Fibroblast of gingiva (primary cell): ENCODE measurements around the gene DGKH.

Source experiments
- DNase-seq: peaks from one replicate; pipeline ENCODE4 v3.0.0-alpha.2; 2011; ENCODE audit warnings: low read depth

DGKH gene

DNA sequence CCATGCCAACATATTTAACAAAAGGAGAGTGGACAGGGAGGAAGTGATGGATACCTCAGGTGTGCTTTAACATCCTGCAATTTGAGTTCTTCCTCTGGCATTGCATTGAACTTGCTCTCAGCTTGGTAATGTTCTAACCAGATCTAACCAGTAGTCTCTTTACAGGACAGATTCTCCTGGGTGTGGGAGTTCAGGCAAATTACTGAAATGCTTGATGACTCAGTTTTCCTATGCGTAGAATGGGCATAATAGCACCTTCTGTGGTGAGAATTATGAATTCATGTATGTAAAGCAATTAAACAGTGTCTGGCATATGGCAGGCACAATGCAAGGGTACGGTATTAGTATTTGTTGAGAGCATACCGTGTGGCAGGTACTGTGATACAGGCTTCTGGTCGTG lies 227.1 kb downstream of the DGKH start:
- no peak for DNase-seq

DNA sequence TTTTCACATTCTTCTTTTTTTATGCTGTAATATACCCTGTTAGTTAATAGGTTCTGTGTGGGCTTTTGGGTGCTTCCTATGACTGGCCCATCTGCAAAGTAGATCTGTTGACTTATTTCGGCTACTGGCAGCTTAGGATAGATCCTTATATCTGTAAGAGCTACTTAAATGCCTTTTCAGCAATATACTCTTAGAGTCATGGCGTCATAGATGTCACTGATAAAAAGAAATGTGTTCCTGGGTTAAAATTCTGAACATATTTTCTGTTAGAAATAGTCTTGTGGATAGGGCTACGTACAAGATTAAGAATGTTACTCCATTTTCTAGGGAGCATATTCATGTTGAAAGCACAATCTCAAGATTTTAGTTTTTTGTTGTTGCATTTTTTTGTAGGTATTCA lies 228.2 kb downstream of the DGKH start:
- DNase-seq = no peak

DNA sequence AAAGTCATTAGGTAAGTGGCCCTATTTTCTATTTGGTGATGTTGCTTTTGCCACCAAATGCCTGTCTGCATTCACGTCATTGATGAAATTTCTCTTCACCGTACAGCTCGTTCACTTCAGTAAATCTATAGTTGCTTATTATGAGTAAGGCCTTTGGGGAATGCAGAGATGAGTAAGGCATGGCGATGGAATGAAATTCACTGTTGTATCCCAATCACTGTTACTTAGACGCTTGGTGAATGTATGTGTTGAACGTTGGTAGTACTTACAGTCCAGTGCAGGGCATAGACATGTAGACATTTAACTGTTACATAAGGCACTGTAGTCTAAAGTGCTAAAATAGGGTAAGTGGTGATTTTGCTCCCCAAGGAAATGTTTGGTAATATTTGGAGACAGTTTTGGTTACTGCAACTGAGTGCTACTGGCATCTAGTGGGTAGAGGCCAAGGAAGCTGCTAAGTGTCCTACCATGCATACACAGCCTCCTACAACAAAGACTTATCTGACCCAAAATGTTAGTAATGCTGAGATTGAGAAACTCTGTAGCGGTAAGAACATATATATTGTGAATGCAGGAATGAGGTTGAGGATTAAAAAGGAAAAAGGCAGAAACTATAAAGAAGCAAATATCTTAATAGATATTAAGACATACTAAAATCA lies 229.3 kb downstream of the DGKH start:
- no peak for DNase-seq

DNA sequence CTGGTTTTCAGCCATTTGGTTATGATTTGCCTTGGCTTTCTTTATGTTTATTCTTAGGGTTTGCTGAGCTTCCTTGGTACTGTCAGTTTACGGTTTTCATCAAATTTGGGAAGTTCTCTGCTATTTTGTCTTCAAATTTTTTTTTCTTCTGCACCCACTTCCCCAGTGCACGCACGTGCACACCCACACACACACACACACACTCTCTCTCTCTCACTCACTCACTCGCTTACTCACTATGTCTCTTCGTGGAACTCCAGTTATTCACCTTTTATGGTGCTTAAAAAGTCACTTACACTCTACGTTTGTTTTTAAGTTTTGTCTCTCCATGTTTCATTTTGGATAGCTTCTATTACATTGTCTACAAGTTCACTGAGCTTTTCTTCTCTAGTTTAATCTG lies 230.6 kb downstream of the DGKH start:
- no peak for DNase-seq

DNA sequence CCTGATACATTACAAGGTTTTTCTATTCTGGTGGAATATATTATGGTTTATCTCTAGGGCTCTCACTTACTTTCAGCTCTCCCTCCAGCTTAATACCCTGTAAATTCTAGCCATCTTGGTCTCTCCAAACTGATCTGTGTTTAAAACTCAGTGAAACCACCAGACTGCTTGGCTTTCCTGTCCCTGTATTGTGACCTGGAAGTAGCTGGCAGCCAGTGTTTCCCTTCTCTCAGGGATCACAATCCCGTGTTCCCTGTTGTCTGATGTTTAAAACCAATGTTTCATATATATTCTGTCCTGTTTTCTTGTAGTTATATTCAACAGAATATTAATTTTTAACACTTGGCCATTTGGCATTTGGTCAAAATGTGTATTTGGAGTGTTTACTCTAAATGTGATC lies 231.5 kb downstream of the DGKH start:
- DNase-seq = no peak

DNA sequence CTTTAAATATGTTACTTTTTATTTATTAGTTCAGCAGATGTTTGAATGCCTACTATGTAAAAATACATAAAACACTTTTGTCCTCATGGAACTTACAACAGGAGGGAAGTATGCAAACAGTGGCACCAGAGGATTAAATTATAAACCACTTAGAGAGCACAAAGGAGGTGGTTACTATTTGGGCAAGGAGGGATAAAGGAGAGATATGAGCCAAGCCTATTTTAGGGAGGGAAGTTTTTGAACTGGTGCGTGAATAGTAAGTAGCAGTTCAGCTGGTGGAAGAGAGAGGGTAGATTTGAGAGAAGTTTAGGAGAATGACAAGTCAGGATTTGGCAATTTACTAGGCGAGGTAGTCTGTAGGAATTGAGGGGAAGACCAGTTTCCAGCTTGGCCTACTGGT lies 232.1 kb downstream of the DGKH start:
- no peak for DNase-seq

DNA sequence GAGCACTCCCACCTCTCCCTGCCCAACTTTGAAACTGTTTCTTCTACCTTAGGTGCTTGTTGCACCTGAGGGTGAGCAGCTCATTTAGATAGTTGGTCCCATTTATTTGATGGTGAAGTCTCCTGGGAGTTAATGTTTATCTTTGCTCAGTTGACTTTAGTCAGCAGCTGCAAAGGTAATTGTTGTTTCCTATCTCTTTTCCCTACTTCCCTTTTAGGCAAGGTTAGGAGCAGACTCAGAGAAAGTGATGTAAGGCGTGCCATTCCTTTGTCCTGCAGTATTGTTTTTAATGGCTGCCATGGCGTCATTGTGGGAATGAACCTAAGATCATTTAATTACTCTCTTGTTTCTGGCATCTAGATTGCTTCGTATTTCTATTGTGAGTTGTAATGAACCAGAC lies 235.1 kb downstream of the DGKH start:
- DNase-seq = no peak

DNA sequence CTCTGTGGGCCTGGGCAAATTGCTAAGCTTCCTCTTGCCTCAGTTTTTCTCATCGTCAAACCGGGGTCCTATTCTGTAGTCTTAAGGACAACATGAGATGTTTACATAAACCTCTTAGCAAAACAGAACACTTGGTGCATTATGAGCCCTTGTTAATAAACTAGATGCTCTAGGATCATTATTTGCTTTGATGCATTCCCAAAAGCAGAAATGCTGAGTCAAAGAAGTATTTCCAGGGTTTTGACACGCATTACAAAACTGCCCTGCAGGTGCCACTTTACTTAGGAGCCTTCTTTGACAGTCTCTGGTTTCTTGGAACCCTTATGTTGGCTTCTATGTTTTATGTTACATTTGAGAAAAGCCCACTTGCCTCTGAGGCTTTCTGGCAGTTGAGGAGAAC lies 235.6 kb downstream of the DGKH start:
- DNase-seq = no peak
